Prostate gland (tissue), 2 donors: Measurements from ENCODE around the gene KCNK5. TPM values are rescaled to one million over a fixed set of nuclear protein-coding genes. Genes with fewer than 3 reads are reported as not detected.

ENCODE experiments used
- DNase-seq: peaks from one replicate; pipeline ENCODE4 v3.0.0-alpha.2; 2019; ENCODE audit warnings: low spot score
- H3K27ac ChIP-seq, 2 donors: fragments of 200-600 bp; sonication (generic); 2 replicates each; pipeline ENCODE4 v1.5.1; 2017 to 2019
- H3K27me3 ChIP-seq: fragments of 200-600 bp; sonication (generic); replicated peaks from 2 replicates; pipeline ENCODE4 v1.5.1; 2019; ENCODE audit not compliant: insufficient read depth
- H3K36me3 ChIP-seq, 2 donors: fragments of 200-600 bp; sonication (generic); 1 replicate in 1 of 2; 2 replicates in 1 of 2; pipeline versions ENCODE4 v1.5.1 to v1.8.1; 2017 to 2019
- H3K4me1 ChIP-seq: fragments of 200-600 bp; sonication (generic); replicated peaks from 2 replicates; pipeline ENCODE4 v1.5.1; 2019
- H3K4me3 ChIP-seq, 2 donors: fragments of 200-600 bp; sonication (generic); 2 replicates each; pipeline ENCODE4 v1.5.1; 2017 to 2019
- H3K9me3 ChIP-seq: fragments of 200-600 bp; sonication (generic); 2 replicates; pipeline ENCODE4 v1.5.1; 2017
- POLR2A ChIP-seq: fragments of 450-650 bp; IDR thresholded peaks from one replicate; pipeline ENCODE4 v1.6.1; 2016; ENCODE audit warnings: antibody characterized with exemption, mild to moderate bottlenecking
- POLR2AphosphoS5 ChIP-seq: sonication (generic); formaldehyde crosslinking; IDR thresholded peaks from one replicate; pipeline ENCODE4 v1.6.1; 2017; ENCODE audit warnings: antibody characterized with exemption
- WGBS: methylation state at CpG from one replicate; pipeline ENCODE4 v1.1.5; 2018; 5-methylcytosine and 5-hydroxymethylcytosine counted together
- intact Hi-C: fragments of 100-400 bp; cut with DNase I; formaldehyde crosslinking; loops from one replicate; pipeline ENCODE4 v1.14.2; 2022
- total RNA-seq, 2 donors: library from RNA; depleted of rRNA; stranded (reverse); fragments of >200 nt; gene quantifications; one replicate each; pipeline ENCODE4 v1.1.0, GENCODE V29; 2016
- TF ChIP-seq, protein P1 (sequence below), 4 experiments: fragments of 200-600 bp in 2 of 4; fragments of 450-650 bp in 2 of 4; sonication (generic) in 2 of 4; IDR thresholded peaks; 1 replicate in 3 of 4; 2 replicates in 1 of 4; pipeline ENCODE4 v1.5.1; 2016 to 2019; ENCODE audit warnings: antibody characterized with exemption in 4 of 4, mild to moderate bottlenecking in 2 of 4, moderate library complexity in 2 of 4

The KCNK5 gene
- total RNA-seq, 2 donors from 2014 or later = 1.8 to 2.7 TPM

DNA sequence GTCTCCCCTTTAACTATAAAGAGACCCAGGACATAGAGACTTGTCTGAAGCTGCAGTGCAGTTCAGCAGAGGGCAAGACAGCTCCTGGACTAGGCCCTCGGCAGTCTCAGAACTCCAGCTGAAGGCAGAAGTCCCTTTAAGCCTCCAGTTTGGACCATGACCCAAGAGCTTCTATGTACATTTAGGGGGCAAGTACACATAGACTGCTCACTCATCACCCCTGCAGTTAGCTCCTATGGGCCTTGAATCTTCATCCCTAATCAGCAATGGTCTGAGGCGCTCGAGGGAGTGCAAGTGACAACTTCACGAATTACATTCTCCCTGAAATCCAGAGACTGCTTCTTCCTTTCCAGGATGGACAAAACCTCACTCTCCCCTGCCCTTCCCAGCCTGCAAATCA lies 47.4 kb downstream of the KCNK5 start:
- WGBS = 94% methylated on average over 4 of the region's 4 CpGs
- Histone ChIP-seq H3K9me3 (no peaks in the 10 kb centered on the region), H3K4me3 (no peak overlapping the region), H3K27me3 (no peaks in the 10 kb centered on the region), H3K36me3 (no peaks in the 10 kb centered on the region), H3K4me1 (no peaks in the 10 kb centered on the region), H3K27ac (no peak overlapping the region)
- TF ChIP-seq, protein P1, sequence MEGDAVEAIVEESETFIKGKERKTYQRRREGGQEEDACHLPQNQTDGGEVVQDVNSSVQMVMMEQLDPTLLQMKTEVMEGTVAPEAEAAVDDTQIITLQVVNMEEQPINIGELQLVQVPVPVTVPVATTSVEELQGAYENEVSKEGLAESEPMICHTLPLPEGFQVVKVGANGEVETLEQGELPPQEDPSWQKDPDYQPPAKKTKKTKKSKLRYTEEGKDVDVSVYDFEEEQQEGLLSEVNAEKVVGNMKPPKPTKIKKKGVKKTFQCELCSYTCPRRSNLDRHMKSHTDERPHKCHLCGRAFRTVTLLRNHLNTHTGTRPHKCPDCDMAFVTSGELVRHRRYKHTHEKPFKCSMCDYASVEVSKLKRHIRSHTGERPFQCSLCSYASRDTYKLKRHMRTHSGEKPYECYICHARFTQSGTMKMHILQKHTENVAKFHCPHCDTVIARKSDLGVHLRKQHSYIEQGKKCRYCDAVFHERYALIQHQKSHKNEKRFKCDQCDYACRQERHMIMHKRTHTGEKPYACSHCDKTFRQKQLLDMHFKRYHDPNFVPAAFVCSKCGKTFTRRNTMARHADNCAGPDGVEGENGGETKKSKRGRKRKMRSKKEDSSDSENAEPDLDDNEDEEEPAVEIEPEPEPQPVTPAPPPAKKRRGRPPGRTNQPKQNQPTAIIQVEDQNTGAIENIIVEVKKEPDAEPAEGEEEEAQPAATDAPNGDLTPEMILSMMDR (IDR thresholded peaks at IDR 0.05) = no peak
- TF ChIP-seq POLR2A = no peak
- no peak for TF ChIP-seq POLR2AphosphoS5
- no peak for DNase-seq
- intact Hi-C loops = no loop called here

DNA sequence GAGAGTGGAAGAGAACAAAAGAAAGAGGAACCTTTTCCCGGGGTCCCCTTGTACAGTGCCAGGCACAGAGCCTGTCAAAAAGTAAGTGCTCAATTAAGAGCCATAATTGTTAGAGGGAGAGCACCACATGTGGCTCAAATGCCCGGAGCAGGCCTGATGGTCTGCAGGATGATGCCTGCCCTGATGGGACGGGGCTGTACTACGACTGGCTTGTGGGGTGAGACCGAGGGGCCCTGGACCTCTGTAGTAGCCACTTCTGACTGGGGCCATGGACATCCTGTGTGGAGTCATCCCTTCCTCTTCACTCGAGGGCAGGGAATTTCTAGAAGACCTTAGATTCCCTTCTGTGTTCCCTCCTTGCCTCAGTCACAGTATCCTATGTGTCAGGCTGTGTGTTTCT lies 47.9 kb downstream of the KCNK5 start:
- Histone ChIP-seq H3K36me3 (no peaks in the 10 kb centered on the region), H3K4me3 (no peak overlapping the region), H3K9me3 (no peaks in the 10 kb centered on the region), H3K4me1 (no peaks in the 10 kb centered on the region), H3K27me3 (no peaks in the 10 kb centered on the region), H3K27ac (no peak overlapping the region)
- TF ChIP-seq, protein P1 (IDR thresholded peaks at IDR 0.05) = no peak
- TF ChIP-seq POLR2A (no peak), POLR2AphosphoS5 (no peak)
- no peak for DNase-seq
- intact Hi-C loops = no loop called here
- 90% methylated on average over 6 of the region's 6 CpGs for WGBS

DNA sequence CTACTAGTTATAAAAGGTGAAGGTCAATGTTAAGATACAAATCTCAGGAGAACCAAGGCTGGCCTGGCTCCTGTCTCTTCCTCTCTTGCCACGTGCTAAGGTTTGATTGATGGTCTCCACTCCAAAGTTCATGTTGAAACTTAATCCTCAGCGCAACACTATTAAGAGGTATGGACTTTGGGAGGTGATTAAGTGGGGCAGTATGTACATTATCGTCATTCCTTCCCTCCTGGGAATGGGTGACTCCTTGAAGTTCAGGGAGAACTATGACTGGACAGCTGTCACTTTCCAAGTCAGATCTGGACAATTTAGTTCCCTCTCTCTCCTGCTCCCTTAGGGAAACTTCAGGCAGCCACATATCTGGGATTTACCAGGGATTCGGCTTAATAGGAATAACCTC lies 50.5 kb downstream of the KCNK5 start:
- H3K4me1 ChIP-seq = no peaks in the 10 kb centered on the region
- H3K36me3 ChIP-seq = no peaks in the 10 kb centered on the region
- DNase-seq = no peak
- no peak overlapping the region for H3K4me3 ChIP-seq
- 82% methylated on average over 4 of the region's 4 CpGs for WGBS
- intact Hi-C loops = no loop called here
- H3K9me3 ChIP-seq = no peaks in the 10 kb centered on the region
- no peak for TF ChIP-seq POLR2A
- H3K27ac ChIP-seq = no peak overlapping the region
- no peaks in the 10 kb centered on the region for H3K27me3 ChIP-seq

DNA sequence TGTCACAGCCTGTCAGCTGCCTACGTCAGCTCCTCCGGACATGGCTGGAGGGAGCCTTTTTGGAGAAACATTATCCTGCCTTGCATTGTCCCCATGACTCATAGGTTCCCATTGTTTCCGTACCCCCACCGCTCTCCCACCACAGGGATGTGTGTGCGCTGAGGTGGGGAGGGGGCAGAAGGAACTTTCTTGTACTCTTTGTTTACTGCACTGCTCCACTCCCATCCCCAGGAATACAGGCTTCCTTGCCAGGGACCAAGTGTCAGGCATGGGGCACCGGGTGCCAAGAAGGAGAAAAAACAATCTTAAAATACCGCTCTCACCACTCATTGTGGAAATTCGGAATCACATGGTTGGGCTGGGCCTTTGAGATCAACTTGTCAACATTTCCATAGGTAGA lies 51.0 kb downstream of the KCNK5 start:
- TF ChIP-seq POLR2A (no peak), POLR2AphosphoS5 (no peak)
- TF ChIP-seq, protein P1 (IDR thresholded peaks at IDR 0.05) = no peak
- DNase-seq = no peak
- Histone ChIP-seq H3K27me3 (no peaks in the 10 kb centered on the region), H3K36me3 (no peaks in the 10 kb centered on the region), H3K9me3 (no peaks in the 10 kb centered on the region), H3K4me1 (no peaks in the 10 kb centered on the region), H3K27ac (no peak overlapping the region), H3K4me3 (no peak overlapping the region)
- intact Hi-C loops = no loop called here
- WGBS = 83% methylated on average over 8 of the region's 8 CpGs

DNA sequence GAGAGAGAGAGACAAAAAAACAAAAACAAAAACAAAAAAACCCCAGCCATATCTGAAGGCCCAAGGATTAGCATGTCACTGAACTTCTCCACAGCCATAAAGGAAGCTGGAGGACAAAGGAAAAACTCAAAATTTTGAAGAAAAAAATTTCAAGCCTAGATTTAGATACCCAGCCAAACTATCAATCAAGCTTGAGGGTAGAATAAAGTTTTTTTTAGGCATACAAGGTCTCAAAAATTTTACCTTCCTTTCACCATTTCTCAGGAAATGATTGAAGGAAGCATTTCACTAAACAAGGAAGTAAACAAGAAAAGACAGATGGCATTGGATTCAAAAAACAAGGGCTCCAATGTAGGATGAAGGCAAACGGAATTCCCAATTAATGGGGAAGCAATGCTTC lies 52.1 kb downstream of the KCNK5 start:
- H3K36me3 ChIP-seq = no peaks in the 10 kb centered on the region
- TF ChIP-seq POLR2A = no peak
- TF ChIP-seq POLR2AphosphoS5 = no peak
- H3K27ac ChIP-seq = no peak overlapping the region
- H3K9me3 ChIP-seq = no peaks in the 10 kb centered on the region
- no peak overlapping the region for H3K4me3 ChIP-seq
- no peak for DNase-seq
- intact Hi-C loops = no loop called here
- H3K27me3 ChIP-seq = no peaks in the 10 kb centered on the region
- no peaks in the 10 kb centered on the region for H3K4me1 ChIP-seq
- 88% methylated on average over 1 of the region's 1 CpG for WGBS

DNA sequence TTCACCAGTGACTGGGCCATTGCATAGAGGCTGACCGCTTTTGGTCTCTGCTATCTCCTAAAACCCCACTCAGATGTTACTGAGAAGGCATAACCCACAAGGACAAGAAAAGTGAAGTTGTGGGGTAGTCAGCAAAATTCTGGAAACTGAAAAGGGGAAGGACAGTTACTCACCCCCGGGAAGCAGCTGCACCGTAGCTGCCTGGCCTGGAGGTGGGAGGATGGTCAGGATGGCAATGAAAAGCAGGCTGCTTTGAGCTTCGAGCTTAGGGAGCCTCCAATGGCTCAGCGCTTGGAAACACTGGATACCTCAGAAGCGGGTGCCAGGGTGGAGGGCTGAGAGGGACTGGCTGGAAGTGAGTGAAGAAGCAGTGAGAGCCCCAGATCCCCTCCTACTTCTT lies 56.0 kb downstream of the KCNK5 start:
- H3K4me3 ChIP-seq = no peak overlapping the region
- no peak for DNase-seq
- 83% methylated on average over 6 of the region's 6 CpGs for WGBS
- H3K27me3 ChIP-seq = no peaks in the 10 kb centered on the region
- no peaks in the 10 kb centered on the region for H3K4me1 ChIP-seq
- TF ChIP-seq, protein P1 (IDR thresholded peaks at IDR 0.05) = no peak
- TF ChIP-seq POLR2A (no peak), POLR2AphosphoS5 (no peak)
- intact Hi-C loops = no loop called here
- no peak overlapping the region for H3K27ac ChIP-seq
- no peaks in the 10 kb centered on the region for H3K9me3 ChIP-seq
- H3K36me3 ChIP-seq = no peaks in the 10 kb centered on the region
